CD4-positive, alpha-beta T cell treated with Interleukin-1 beta for 1 hour (primary cell): ENCODE measurements around the gene FYCO1.

Source experiments
- DNase-seq, 2 donors: peaks; one replicate each; pipeline ENCODE4 v3.0.0-alpha.2; 2020 to 2022

FYCO1 gene

DNA sequence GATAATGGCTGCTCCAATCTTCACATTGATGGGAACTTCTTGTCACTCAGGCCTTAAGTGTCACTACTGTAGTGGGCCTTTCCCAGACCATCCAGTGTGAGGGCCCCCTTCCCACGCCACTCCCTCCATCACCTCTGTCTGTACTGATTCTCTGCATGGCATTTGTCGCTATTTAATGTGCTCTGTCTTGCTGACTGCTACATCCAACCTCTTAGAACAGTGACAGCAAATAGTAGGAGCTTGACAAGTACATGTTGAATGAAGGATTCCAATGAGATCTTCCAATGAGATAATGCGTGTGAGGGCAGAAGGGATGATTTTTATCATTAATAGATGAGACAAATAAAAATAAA, 114.9 kb downstream of the FYCO1 start:
- DNase-seq = no peak

GRCh38 chr3:45878124-45878523, 117.5 kb downstream of the FYCO1 start:
- DNase-seq = no peak

DNA sequence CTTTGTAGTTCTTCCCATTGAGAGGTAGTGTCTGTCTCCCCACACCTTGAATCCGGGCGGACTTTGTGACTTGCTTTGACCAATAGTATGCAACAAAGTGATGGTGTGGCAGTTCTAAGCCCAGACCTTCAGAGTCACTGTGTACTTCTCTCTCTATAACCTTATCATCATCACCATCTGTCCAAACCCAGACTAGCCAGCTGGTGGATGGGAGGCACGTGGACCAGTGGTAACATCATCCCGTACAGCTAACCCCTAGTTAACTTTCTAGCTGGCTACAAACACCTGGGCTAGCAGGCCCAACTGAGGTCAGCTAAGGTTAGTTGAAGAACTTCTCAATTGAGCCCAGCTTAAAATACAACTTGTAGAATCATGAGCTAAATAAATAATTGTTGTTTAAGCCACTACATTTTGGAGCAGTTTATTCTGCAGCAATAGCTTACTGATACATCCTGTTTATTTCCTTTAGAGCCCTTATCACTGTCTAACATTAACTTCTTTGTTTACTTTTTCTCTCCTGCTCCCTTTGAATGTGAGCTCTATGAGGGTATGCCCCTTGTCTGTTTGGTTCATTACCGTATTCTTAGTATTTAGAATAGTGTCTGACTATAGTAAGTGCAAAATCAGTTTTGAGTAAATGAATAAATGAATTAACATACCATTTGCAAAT, 120.8 kb downstream of the FYCO1 start:
- DNase-seq = no peak

DNA sequence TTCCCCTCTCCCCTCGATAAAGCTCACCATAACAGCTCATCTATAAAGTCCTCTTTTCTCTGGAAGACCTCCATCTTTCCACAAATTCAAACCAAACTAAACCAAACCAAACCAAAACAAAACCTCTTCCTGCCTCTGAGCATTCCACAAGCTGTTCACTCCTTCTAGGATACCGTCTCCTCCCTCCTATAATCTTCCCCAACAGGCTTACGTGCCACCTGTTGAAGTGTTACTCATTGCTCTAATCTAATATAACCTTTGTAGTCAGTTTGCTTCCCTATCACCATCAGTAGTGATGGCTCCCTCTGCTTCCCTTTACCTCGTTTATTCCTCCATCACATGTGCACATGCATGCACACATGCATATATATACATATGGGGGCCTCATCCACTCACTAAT, 122.0 kb downstream of the FYCO1 start:
- DNase-seq = no peak

- DNase-seq = no peak
Observed at GRCh38 chr3:45873036-45873435, 122.6 kb downstream of the FYCO1 start.

- DNase-seq = no peak
Observed at GRCh38 chr3:45872569-45872968, 123.1 kb downstream of the FYCO1 start.

- no peak for DNase-seq
Observed at GRCh38 chr3:45871780-45872179, 123.8 kb downstream of the FYCO1 start.

DNA sequence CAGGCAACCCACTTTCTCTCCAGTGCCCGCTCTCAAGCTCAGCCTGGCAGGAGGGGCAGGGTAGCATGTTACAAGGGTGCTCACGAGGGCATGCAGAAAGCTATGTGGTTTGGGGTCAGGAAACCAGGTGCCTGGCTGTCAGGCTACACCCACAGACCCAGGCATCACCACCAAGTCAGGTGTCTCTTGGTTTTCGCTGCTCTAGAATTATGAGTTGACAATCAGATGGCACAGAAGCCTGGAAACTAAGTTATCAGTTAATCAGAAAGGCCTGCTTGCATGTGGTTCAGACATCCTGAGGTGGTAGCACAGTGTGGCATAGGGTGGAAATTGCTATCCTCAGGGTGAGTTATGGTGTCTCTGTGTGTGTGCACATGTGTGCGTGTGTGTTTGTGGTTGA, 125.5 kb downstream of the FYCO1 start:
- peak; percentile 68 to 72 for DNase-seq

DNA sequence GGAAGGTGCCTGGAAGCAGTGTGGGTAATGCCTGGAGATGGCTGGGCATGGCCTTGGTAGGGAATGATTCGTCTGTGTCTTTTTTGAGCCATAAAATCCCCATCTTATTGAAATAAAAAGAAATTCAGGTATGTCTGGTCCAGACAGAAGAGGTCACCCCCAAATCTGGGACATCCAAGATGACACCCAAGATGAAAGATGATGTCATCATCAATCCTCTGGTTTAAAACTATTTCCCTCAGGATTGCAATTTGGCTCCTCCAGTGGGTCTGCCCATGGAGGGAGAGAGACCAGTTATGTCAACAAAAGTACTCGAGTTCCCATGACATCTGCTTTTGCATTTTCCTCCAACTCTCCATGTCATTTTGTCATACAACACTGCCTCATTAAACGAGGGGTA, 126.0 kb downstream of the FYCO1 start:
- DNase-seq = no peak

GRCh38 chr3:45868650-45869049, 127.0 kb downstream of the FYCO1 start:
- no peak for DNase-seq

DNA sequence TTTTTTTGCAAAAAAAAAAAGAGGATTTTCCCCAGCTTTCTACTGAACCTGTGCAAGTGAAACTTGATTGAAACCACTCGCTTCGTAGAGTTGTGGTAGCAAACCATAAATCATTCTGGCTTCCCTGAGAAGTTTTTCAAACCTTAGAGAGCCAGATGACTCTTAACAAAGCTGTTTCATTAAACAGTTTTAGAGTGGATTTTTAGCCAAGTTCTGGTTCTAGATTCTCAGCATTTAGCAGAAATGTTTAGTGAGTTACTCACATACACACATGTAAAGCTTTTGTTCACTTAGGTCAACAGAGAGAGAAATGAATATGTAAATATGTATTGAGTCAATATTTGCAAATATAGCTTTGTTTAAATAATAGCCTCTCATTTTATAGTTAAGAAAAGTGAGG, 127.4 kb downstream of the FYCO1 start:
- no peak for DNase-seq
